ENCODE measurements around the gene ADGB. TPM values are rescaled to one million over a fixed set of nuclear protein-coding genes. Genes with fewer than 3 reads are reported as not detected.

ADGB gene
- total and polyA plus RNA-seq, 2 donors (not counting 1 experiment from before 2014, with no cell fraction given), result not detected

GRCh38 chr6:146587459-146587858, 11.3 kb upstream of the ADGB start:
- H3K4me1 ChIP-seq (ENCODE audit: control insufficient read depth in 2 of 2, insufficient read depth in 2 of 2, low read length in 2 of 2), result no peaks in the 10 kb centered on the region
- H2AFZ ChIP-seq (ENCODE audit: insufficient read depth, low read depth, low read length, poor library complexity, severe bottlenecking), result no peak overlapping the region
- H3K27ac ChIP-seq (ENCODE audit: low read length in 2 of 2), result no peak overlapping the region
- Mint-ChIP-seq H3K27me3 (no peaks in the 10 kb centered on the region), H3K4me1 (no peaks in the 10 kb centered on the region), H3K9me3 (ENCODE audit: insufficient read depth) (no peaks in the 10 kb centered on the region), H3K27ac (no peak overlapping the region), H3K4me3 (no peak overlapping the region)
- H3K27me3 ChIP-seq (replicated peaks in 1 of 4; ENCODE audit: control extremely low read depth in 1 of 4, control insufficient read depth in 3 of 4, insufficient read depth in 4 of 4, low read length in 3 of 4), result no peaks in the 10 kb centered on the region
- DNase-seq, result no peak
- H3K9me3 ChIP-seq (ENCODE audit: control extremely low read depth in 1 of 3, control insufficient read depth in 2 of 3, insufficient read depth in 1 of 3, low read length in 2 of 3), result peaks cover 0 to 2% (median 0%) of the 10 kb centered on the region in 3 donors
- whole genome bisulfite sequencing (ENCODE audit: insufficient coverage), result no CpG with 5 or more reads among the region's 1 CpG
- H3K4me2 ChIP-seq (replicated peaks; ENCODE audit: low read depth, low read length, poor library complexity, severe bottlenecking), result no peak overlapping the region
- no peak overlapping the region for H3K4me3 ChIP-seq (ENCODE audit: control extremely low read depth in 1 of 5, extremely low read depth in 1 of 5, insufficient read depth in 1 of 5, low read depth in 2 of 5, low read length in 4 of 5)
- ATAC-seq (ENCODE audit: low read depth), result no peak
- H3K9ac ChIP-seq (ENCODE audit: low read length), result no peak overlapping the region
- no peaks in the 10 kb centered on the region for H3K79me2 ChIP-seq (ENCODE audit: control insufficient read depth, insufficient read depth, low read length)
- intact Hi-C loops (cut with micrococcal nuclease), result no loop called here
- H4K20me1 ChIP-seq (ENCODE audit: control insufficient read depth, insufficient read depth, low read length, poor library complexity, severe bottlenecking), result no peaks in the 10 kb centered on the region
- ChIA-PET CTCF (no interaction called here), POLR2A (no interaction called here)
- H3K36me3 ChIP-seq (replicated peaks in 1 of 2; ENCODE audit: control extremely low read depth in 1 of 2, control insufficient read depth in 1 of 2, extremely low read depth in 1 of 2, insufficient read depth in 2 of 2, low read length in 1 of 2), result no peaks in the 10 kb centered on the region
- TF ChIP-seq, protein P1, sequence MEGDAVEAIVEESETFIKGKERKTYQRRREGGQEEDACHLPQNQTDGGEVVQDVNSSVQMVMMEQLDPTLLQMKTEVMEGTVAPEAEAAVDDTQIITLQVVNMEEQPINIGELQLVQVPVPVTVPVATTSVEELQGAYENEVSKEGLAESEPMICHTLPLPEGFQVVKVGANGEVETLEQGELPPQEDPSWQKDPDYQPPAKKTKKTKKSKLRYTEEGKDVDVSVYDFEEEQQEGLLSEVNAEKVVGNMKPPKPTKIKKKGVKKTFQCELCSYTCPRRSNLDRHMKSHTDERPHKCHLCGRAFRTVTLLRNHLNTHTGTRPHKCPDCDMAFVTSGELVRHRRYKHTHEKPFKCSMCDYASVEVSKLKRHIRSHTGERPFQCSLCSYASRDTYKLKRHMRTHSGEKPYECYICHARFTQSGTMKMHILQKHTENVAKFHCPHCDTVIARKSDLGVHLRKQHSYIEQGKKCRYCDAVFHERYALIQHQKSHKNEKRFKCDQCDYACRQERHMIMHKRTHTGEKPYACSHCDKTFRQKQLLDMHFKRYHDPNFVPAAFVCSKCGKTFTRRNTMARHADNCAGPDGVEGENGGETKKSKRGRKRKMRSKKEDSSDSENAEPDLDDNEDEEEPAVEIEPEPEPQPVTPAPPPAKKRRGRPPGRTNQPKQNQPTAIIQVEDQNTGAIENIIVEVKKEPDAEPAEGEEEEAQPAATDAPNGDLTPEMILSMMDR (IDR thresholded peaks at IDR 0.05), result no peak
- no peak for TF ChIP-seq EZH2 (IDR thresholded peaks at IDR 0.05; ENCODE audit: borderline replicate concordance, insufficient read depth, low read depth, low read length, poor library complexity, severe bottlenecking)

GRCh38 chr6:146590492-146590891, 8.3 kb upstream of the ADGB start:
- intact Hi-C loops (cut with micrococcal nuclease), result no loop called here
- no peaks in the 10 kb centered on the region for H3K4me1 Mint-ChIP-seq
- Histone ChIP-seq H3K4me1 (ENCODE audit: control insufficient read depth in 2 of 2, insufficient read depth in 2 of 2, low read length in 2 of 2) (no peaks in the 10 kb centered on the region), H3K27me3 (replicated peaks in 1 of 4; ENCODE audit: control extremely low read depth in 1 of 4, control insufficient read depth in 3 of 4, insufficient read depth in 4 of 4, low read length in 3 of 4) (no peaks in the 10 kb centered on the region), H3K9me3 (ENCODE audit: control extremely low read depth in 1 of 3, control insufficient read depth in 2 of 3, insufficient read depth in 1 of 3, low read length in 2 of 3) (no peaks in the 10 kb centered on the region), H3K27ac (ENCODE audit: low read length in 2 of 2) (no peak overlapping the region), H3K79me2 (ENCODE audit: control insufficient read depth, insufficient read depth, low read length) (no peaks in the 10 kb centered on the region), H3K4me3 (ENCODE audit: control extremely low read depth in 1 of 5, extremely low read depth in 1 of 5, insufficient read depth in 1 of 5, low read depth in 2 of 5, low read length in 4 of 5) (no peak overlapping the region), H3K36me3 (replicated peaks in 1 of 2; ENCODE audit: control extremely low read depth in 1 of 2, control insufficient read depth in 1 of 2, extremely low read depth in 1 of 2, insufficient read depth in 2 of 2, low read length in 1 of 2) (no peaks in the 10 kb centered on the region), H3K9ac (ENCODE audit: low read length) (no peak overlapping the region), H2AFZ (ENCODE audit: insufficient read depth, low read depth, low read length, poor library complexity, severe bottlenecking) (no peak overlapping the region), H3K4me2 (replicated peaks; ENCODE audit: low read depth, low read length, poor library complexity, severe bottlenecking) (no peak overlapping the region), H4K20me1 (ENCODE audit: control insufficient read depth, insufficient read depth, low read length, poor library complexity, severe bottlenecking) (no peaks in the 10 kb centered on the region)
- TF ChIP-seq EZH2 (IDR thresholded peaks at IDR 0.05; ENCODE audit: borderline replicate concordance, insufficient read depth, low read depth, low read length, poor library complexity, severe bottlenecking), result no peak
- TF ChIP-seq, protein P1 (IDR thresholded peaks at IDR 0.05), result no peak
- 100% methylated on average over 1 of the region's 1 CpG for WGBS (ENCODE audit: insufficient coverage)
- ATAC-seq (ENCODE audit: low read depth) (no peak), DNase-seq (no peak)
- no peaks in the 10 kb centered on the region for H3K9me3 Mint-ChIP-seq (ENCODE audit: insufficient read depth)
- no peak overlapping the region for H3K27ac Mint-ChIP-seq
- H3K27me3 Mint-ChIP-seq, result no peaks in the 10 kb centered on the region
- ChIA-PET CTCF (no interaction called here), POLR2A (no interaction called here)
- H3K4me3 Mint-ChIP-seq, result no peak overlapping the region

All from B cell (primary cell).